Skeletal muscle tissue (tissue), 4 donors: ENCODE data around the gene SUSD3. TPM values are rescaled to one million over a fixed set of nuclear protein-coding genes. Genes with fewer than 3 reads are reported as not detected.
"Not testable (repeated sequence)": the region's sequence is repeated elsewhere in the genome, so short reads cannot be mapped to it uniquely, and the experiment has no call there.

ENCODE experiments used
- H3K27ac ChIP-seq: one replicate; pipeline ENCODE4 v1.7.0; 2013; ENCODE audit warnings: mild to moderate bottlenecking, low read depth, low read length, inconsistent platforms
- H3K27me3 ChIP-seq, 3 donors: one replicate each; pipeline ENCODE4 v1.7.0; 2013; ENCODE audit warnings: low read length in 3 of 3; ENCODE audit not compliant: control insufficient read depth in 3 of 3, insufficient read depth in 3 of 3
- H3K36me3 ChIP-seq, 3 donors: one replicate each; pipeline ENCODE4 v1.7.0; 2013; ENCODE audit warnings: low read length in 3 of 3; ENCODE audit not compliant: control insufficient read depth in 3 of 3, insufficient read depth in 3 of 3
- H3K4me1 ChIP-seq, 3 donors: one replicate each; pipeline ENCODE4 v1.7.0; 2013; ENCODE audit warnings: low read length in 3 of 3, mild to moderate bottlenecking in 3 of 3; ENCODE audit not compliant: control insufficient read depth in 3 of 3, insufficient read depth in 3 of 3
- H3K4me3 ChIP-seq, 3 donors: one replicate each; pipeline ENCODE4 v1.7.0; 2013; ENCODE audit warnings: low read length in 3 of 3
- H3K9ac ChIP-seq, 3 donors: one replicate each; pipeline ENCODE4 v1.7.0; 2013; ENCODE audit warnings: low read length in 3 of 3, mild to moderate bottlenecking in 3 of 3, moderate library complexity in 2 of 3, low read depth in 1 of 3
- H3K9me3 ChIP-seq, 3 donors: one replicate each; pipeline ENCODE4 v1.7.0; 2013; ENCODE audit warnings: low read length in 3 of 3; ENCODE audit not compliant: control insufficient read depth in 3 of 3
- total RNA-seq: library from RNA; depleted of rRNA; stranded (reverse); fragments of >200 nt; gene quantifications from one replicate; pipeline ENCODE4 v1.2.3, GENCODE V29; 2014
- donor health status: Osteomylitis.

Gene SUSD3
- total RNA-seq, 1 donor from 2014 or later = 2.6 TPM

- H3K27me3 ChIP-seq = no peaks in the 10 kb centered on the region
- no peaks in the 10 kb centered on the region for H3K36me3 ChIP-seq
- peak overlapping the region; percentile 91 to 92 (median 92) for H3K9ac ChIP-seq
- no peaks in the 10 kb centered on the region for H3K9me3 ChIP-seq
- H3K27ac ChIP-seq = peak overlapping the region; percentile 96
- H3K4me1 ChIP-seq = peaks cover 47 to 61% (median 53%) of the 10 kb centered on the region in 3 donors
- H3K4me3 ChIP-seq = peak overlapping the region; percentile 87 to 91 (median 88)
Observed at GRCh38 chr9:93097511-93098201, 39.2 kb downstream of the SUSD3 start.

GRCh38 chr9:93098236-93098946 lies 39.9 kb downstream of the SUSD3 start:
- H3K36me3 ChIP-seq = no peaks in the 10 kb centered on the region
- peaks cover 47 to 58% (median 51%) of the 10 kb centered on the region in 3 donors for H3K4me1 ChIP-seq
- peak overlapping the region; percentile 96 for H3K27ac ChIP-seq
- peak overlapping the region; percentile 66 to 92 (median 92) for H3K9ac ChIP-seq
- H3K4me3 ChIP-seq = peak overlapping the region; percentile 87 to 91 (median 88)
- no peaks in the 10 kb centered on the region for H3K9me3 ChIP-seq
- H3K27me3 ChIP-seq = no peaks in the 10 kb centered on the region

GRCh38 chr9:93099551-93100275 lies 41.2 kb downstream of the SUSD3 start:
- Histone ChIP-seq H3K4me3 (no peak overlapping the region), H3K9me3 (peaks cover 0 to 2% (median 0%) of the 10 kb centered on the region in 3 donors), H3K27me3 (no peaks in the 10 kb centered on the region), H3K9ac (peak overlapping the region in 2 of 3 donors; percentile 23 to 25), H3K36me3 (no peaks in the 10 kb centered on the region), H3K4me1 (peaks cover 35 to 45% (median 38%) of the 10 kb centered on the region in 3 donors), H3K27ac (peak overlapping the region; percentile 96)

GRCh38 chr9:93100276-93100636 lies 41.8 kb downstream of the SUSD3 start:
- Histone ChIP-seq H3K9me3 (peaks cover 0 to 2% (median 0%) of the 10 kb centered on the region in 3 donors), H3K27ac (no peak overlapping the region), H3K4me3 (no peak overlapping the region), H3K36me3 (no peaks in the 10 kb centered on the region), H3K9ac (no peak overlapping the region), H3K4me1 (peaks cover 31 to 43% (median 35%) of the 10 kb centered on the region in 3 donors), H3K27me3 (no peaks in the 10 kb centered on the region)

GRCh38 chr9:93101086-93101485 lies 42.6 kb downstream of the SUSD3 start:
- H3K4me3 ChIP-seq, H3K36me3 ChIP-seq, H3K9me3 ChIP-seq, H3K27me3 ChIP-seq, H3K27ac ChIP-seq, H3K9ac ChIP-seq: not testable (repeated sequence)
- peaks cover 31 to 43% (median 35%) of the 10 kb centered on the region in 3 donors for H3K4me1 ChIP-seq

GRCh38 chr9:93105620-93106019 lies 47.1 kb downstream of the SUSD3 start:
- Histone ChIP-seq H3K9me3 (peaks cover 0 to 2% (median 0%) of the 10 kb centered on the region in 3 donors), H3K36me3 (peaks cover 12 to 20% (median 19%) of the 10 kb centered on the region in 3 donors), H3K27me3 (no peaks in the 10 kb centered on the region), H3K9ac (no peak overlapping the region), H3K27ac (no peak overlapping the region), H3K4me3 (no peak overlapping the region), H3K4me1 (peaks cover 3 to 27% (median 8%) of the 10 kb centered on the region in 3 donors)

GRCh38 chr9:93107151-93107824 lies 48.8 kb downstream of the SUSD3 start:
- Histone ChIP-seq H3K9me3 (peaks cover 0 to 2% (median 0%) of the 10 kb centered on the region in 3 donors), H3K4me3 (no peak overlapping the region), H3K27me3 (no peaks in the 10 kb centered on the region), H3K27ac (no peak overlapping the region), H3K9ac (no peak overlapping the region), H3K36me3 (peaks cover 21 to 32% (median 25%) of the 10 kb centered on the region in 3 donors), H3K4me1 (peaks cover 3 to 27% (median 8%) of the 10 kb centered on the region in 3 donors)

- Histone ChIP-seq H3K27me3 (no peaks in the 10 kb centered on the region), H3K27ac (no peak overlapping the region), H3K36me3 (peaks cover 21 to 33% (median 25%) of the 10 kb centered on the region in 3 donors), H3K4me1 (peaks cover 3 to 27% (median 8%) of the 10 kb centered on the region in 3 donors), H3K9ac (no peak overlapping the region), H3K4me3 (no peak overlapping the region), H3K9me3 (peaks cover 0 to 2% (median 0%) of the 10 kb centered on the region in 3 donors)
Observed at GRCh38 chr9:93107825-93108161, 49.3 kb downstream of the SUSD3 start.

- H3K27me3 ChIP-seq = no peaks in the 10 kb centered on the region
- H3K9ac ChIP-seq = peak overlapping the region in 2 of 3 donors; percentile 1 to 45
- H3K27ac ChIP-seq = no peak overlapping the region
- H3K9me3 ChIP-seq = peaks cover 0 to 2% (median 0%) of the 10 kb centered on the region in 3 donors
- peaks cover 3 to 27% (median 8%) of the 10 kb centered on the region in 3 donors for H3K4me1 ChIP-seq
- H3K4me3 ChIP-seq = no peak overlapping the region
- H3K36me3 ChIP-seq = peaks cover 24 to 36% (median 25%) of the 10 kb centered on the region in 3 donors
Observed at GRCh38 chr9:93108291-93109041, 50.0 kb downstream of the SUSD3 start.
